ENCODE measurements around the gene ELOB. TPM values are rescaled to one million over a fixed set of nuclear protein-coding genes. Genes with fewer than 3 reads are reported as not detected.

Gene ELOB
- polyA plus RNA-seq (ENCODE audit: insufficient read length in 3 of 3): 100 to 1,000 TPM; 199 to 241 (median 210) TPM

GRCh38 chr16:2777231-2777902 is at the start of gene ELOB:
Gene ELOB, minus strand, starts transcription at chr16:2777280. Its CDS starts 41 bp downstream, at chr16:2777239.
- peak in 2 of 3 donors; percentile 54 to 67 for DNase-seq (ENCODE audit: low read depth in 3 of 3, low spot score in 2 of 3)

GRCh38 chr16:2825906-2826305 is 48.8 kb upstream of the ELOB start:
- no peak for DNase-seq (ENCODE audit: low read depth in 3 of 3, low spot score in 2 of 3)

- no peak for DNase-seq (ENCODE audit: low read depth in 3 of 3, low spot score in 2 of 3)
Observed at GRCh38 chr16:2825049-2825742, 48.1 kb upstream of the ELOB start.

GRCh38 chr16:2824626-2825025 is 47.5 kb upstream of the ELOB start:
- no peak for DNase-seq (ENCODE audit: low read depth in 3 of 3, low spot score in 2 of 3)

GRCh38 chr16:2822496-2822895 is 45.4 kb upstream of the ELOB start:
- DNase-seq (ENCODE audit: low read depth in 3 of 3, low spot score in 2 of 3): no peak

- DNase-seq (ENCODE audit: low read depth in 3 of 3, low spot score in 2 of 3): no peak
Observed at GRCh38 chr16:2822158-2822495, 45.0 kb upstream of the ELOB start.

GRCh38 chr16:2821487-2822157 is 44.5 kb upstream of the ELOB start:
- DNase-seq (ENCODE audit: low read depth in 3 of 3, low spot score in 2 of 3): no peak

- DNase-seq (ENCODE audit: low read depth in 3 of 3, low spot score in 2 of 3): no peak
Observed at GRCh38 chr16:2820836-2821486, 43.9 kb upstream of the ELOB start.

- DNase-seq (ENCODE audit: low read depth in 3 of 3, low spot score in 2 of 3): no peak
Observed at GRCh38 chr16:2819939-2820835, 43.1 kb upstream of the ELOB start.

- no peak for DNase-seq (ENCODE audit: low read depth in 3 of 3, low spot score in 2 of 3)
Observed at GRCh38 chr16:2819179-2819938, 42.3 kb upstream of the ELOB start.

- DNase-seq (ENCODE audit: low read depth in 3 of 3, low spot score in 2 of 3): no peak
Observed at GRCh38 chr16:2818272-2818876, 41.3 kb upstream of the ELOB start.

GRCh38 chr16:2817340-2818271 is 40.5 kb upstream of the ELOB start:
- DNase-seq (ENCODE audit: low read depth in 3 of 3, low spot score in 2 of 3): no peak

- no peak for DNase-seq (ENCODE audit: low read depth in 3 of 3, low spot score in 2 of 3)
Observed at GRCh38 chr16:2816751-2817339, 39.8 kb upstream of the ELOB start, which contains the start of gene PRSS21. Gene PRSS21, plus strand, starts transcription at chr16:2817237. Its CDS starts 32 bp downstream, at chr16:2817269.

- no peak for DNase-seq (ENCODE audit: low read depth in 3 of 3, low spot score in 2 of 3)
Observed at GRCh38 chr16:2815299-2815771, 38.3 kb upstream of the ELOB start.

- DNase-seq (ENCODE audit: low read depth in 3 of 3, low spot score in 2 of 3): no peak
Observed at GRCh38 chr16:2814551-2815298, 37.6 kb upstream of the ELOB start.

GRCh38 chr16:2813771-2814221 is 36.7 kb upstream of the ELOB start:
- no peak for DNase-seq (ENCODE audit: low read depth in 3 of 3, low spot score in 2 of 3)
